LNCaP clone FGC (cell line): ENCODE data around the gene DNAJC17.

Experiments
- DNase-seq: peaks from one replicate; pipeline ENCODE4 v3.0.0-alpha.2; 2011; ENCODE audit warnings: low read depth
- H3K4me3 ChIP-seq: 2 replicates; pipeline ENCODE4 v1.5.1; 2011; ENCODE audit warnings: mild to moderate bottlenecking, low read depth, low read length, control low read depth
- CTCF ChIP-seq: IDR thresholded peaks from 2 replicates; pipeline ENCODE4 v1.5.1; 2012; ENCODE audit warnings: mild to moderate bottlenecking; ENCODE audit not compliant: control insufficient read depth, insufficient read depth; ENCODE audit errors: extremely low read depth

The DNAJC17 gene

GRCh38 chr15:40785814-40786213, 21.5 kb downstream of the DNAJC17 start:
- no peak for DNase-seq
- no peak overlapping the region for H3K4me3 ChIP-seq
- TF ChIP-seq CTCF, result no peak

GRCh38 chr15:40785164-40785563, 22.1 kb downstream of the DNAJC17 start:
- no peak overlapping the region for H3K4me3 ChIP-seq
- no peak for DNase-seq
- peak; percentile 44 for TF ChIP-seq CTCF

- DNase-seq, result no peak
- TF ChIP-seq CTCF, result peak; percentile 99
- H3K4me3 ChIP-seq, result no peak overlapping the region
Observed at GRCh38 chr15:40782609-40783227, 24.6 kb downstream of the DNAJC17 start.

GRCh38 chr15:40776537-40777141, 30.6 kb downstream of the DNAJC17 start:
- no peak overlapping the region for H3K4me3 ChIP-seq
- TF ChIP-seq CTCF, result 0 out of 2 replicates have a peak, but pooled peaks have one; percentile 8
- no peak for DNase-seq

- DNase-seq, result no peak
- no peak for TF ChIP-seq CTCF
- H3K4me3 ChIP-seq, result no peak overlapping the region
Observed at GRCh38 chr15:40775740-40776536, 31.3 kb downstream of the DNAJC17 start.

DNA sequence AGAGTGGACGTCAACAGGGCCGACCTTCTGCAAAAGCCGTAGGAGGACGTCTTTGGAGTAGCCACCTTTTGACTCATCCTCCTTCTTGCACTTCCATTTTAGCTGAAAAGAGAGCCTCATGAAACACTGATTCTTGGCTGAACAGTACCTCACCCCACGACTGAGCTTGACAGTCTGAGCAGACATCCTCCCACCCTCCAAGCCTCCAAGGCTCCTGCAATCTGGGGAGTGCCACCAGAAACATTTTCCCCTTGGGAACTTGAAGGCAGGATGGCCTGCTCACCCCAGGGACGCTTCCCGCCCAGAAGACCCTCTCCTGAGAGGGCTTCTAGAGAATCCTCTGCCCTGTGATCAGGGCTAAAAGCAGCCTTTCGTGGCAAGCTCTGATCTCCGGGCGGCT, 32.3 kb downstream of the DNAJC17 start:
- no peak for DNase-seq
- H3K4me3 ChIP-seq, result no peak overlapping the region
- no peak for TF ChIP-seq CTCF
